HG03103 (cell line): ENCODE data around the gene DIO3.
"Not testable (repeated sequence)": the region's sequence is repeated elsewhere in the genome, so short reads cannot be mapped to it uniquely, and the experiment has no call there.

Source experiments
- ATAC-seq: cut with Tn5 transposase; IDR thresholded peaks from one replicate; pipeline ENCODE4 v1.9.1; 2021; ENCODE audit warnings: low read depth; ENCODE audit not compliant: unreplicated experiment

Gene DIO3

DNA sequence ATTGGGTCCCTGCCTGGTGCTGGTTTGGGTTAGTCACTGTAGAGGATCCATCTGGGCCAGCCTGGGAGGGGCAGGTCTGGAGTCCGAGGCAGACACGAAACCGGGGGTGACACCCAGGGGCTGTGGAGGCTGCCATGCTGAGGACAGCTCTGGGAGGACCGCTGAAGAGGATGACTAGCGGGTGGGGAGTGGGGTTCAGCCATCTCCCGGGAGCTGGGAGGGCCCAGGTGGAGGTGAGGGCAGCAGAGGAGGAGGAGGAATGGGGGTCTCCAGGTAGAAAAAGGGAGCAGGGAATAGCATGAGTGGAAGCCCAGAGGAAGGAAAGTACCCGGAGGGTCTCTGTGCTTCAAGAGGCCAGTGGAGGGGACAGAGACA lies 4.0 kb upstream of the DIO3 start:
- no peak for ATAC-seq

DNA sequence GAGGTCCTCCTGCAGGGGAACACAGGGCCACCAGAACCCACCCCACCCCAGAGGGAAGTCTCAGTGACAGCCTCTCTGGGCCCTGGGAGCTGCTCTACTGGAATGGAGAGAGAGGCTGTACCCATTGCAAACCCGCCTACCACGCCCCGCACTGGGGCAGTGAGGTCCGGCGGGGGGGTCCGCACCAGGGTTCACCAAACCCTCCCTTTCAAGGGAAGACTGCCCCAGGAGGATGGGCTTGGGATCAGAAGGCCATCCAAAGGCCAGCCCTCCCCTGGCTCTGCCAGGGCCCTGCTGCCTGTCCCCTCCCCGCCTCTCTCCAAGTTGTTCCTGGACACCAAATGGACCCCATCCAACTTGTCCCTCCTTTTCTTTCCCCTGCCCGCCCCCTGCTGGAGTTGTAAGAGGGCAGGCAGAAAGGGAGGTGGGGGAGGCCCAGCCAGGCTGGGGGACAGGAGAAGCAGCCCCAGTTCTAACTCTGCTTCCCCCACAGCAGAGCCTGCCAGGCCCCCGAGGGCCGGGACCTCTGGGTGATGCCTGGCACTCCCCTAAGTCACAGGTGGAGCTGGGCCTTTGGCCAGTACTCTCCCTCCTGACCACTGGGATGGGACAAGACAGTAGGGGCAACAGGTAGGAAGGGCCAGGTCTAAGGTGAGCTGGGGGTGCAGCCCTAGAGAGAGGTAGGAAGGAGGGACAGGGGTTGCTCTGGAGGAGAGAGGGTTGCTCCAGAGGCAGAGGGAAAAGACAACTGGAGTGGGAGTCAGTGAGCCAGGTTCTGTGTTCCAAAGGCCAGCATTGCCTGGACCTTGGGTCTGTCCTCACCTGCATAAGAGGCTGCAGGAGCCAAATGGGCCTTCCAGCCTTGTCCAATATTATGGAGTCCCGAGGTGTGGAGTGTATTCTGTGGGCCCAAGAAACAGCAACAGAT lies 3.2 kb upstream of the DIO3 start:
- no peak for ATAC-seq

DNA sequence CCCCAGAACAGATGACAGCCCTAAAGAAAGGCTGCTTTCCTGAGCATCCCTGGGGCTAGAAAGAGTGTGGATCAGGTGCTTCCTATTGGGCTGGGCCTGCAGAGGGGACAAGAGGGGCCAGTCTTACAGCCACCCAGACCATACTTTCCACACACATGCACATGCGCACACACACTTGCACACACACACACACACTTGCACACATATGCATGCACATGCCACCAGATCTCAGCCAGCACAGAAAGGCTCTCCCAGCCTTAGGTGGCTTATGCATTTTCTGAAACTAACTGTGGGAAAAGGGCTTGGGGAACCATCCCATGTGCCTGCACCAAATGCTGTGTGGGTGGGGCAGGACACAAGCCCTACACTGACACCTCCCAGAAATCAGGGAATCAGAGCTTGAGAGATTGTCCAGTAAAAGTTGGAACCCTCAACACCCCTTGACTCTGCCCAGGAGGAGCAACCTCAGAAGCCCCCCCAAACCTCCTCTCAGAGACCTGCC lies 2.5 kb upstream of the DIO3 start:
- no peak for ATAC-seq

DNA sequence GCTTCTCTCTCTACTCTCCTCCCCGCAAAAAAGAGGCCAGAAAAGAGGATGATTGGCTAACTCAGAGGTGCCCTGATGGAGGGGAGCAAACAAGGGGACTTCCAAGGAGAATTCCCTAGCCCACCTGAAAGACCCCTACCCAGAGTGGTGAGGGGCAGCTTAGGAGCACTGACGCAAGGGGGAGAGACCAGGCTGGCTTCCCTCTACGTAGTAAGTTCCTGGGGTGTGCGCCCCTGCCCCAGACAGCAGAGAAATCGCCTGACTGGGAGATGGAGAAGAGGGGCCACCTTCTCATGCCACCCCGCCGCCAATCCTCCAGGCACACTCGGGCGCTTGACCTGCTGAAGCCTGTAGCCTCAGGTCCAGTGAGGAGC lies 2.1 kb upstream of the DIO3 start:
- no peak for ATAC-seq

DNA sequence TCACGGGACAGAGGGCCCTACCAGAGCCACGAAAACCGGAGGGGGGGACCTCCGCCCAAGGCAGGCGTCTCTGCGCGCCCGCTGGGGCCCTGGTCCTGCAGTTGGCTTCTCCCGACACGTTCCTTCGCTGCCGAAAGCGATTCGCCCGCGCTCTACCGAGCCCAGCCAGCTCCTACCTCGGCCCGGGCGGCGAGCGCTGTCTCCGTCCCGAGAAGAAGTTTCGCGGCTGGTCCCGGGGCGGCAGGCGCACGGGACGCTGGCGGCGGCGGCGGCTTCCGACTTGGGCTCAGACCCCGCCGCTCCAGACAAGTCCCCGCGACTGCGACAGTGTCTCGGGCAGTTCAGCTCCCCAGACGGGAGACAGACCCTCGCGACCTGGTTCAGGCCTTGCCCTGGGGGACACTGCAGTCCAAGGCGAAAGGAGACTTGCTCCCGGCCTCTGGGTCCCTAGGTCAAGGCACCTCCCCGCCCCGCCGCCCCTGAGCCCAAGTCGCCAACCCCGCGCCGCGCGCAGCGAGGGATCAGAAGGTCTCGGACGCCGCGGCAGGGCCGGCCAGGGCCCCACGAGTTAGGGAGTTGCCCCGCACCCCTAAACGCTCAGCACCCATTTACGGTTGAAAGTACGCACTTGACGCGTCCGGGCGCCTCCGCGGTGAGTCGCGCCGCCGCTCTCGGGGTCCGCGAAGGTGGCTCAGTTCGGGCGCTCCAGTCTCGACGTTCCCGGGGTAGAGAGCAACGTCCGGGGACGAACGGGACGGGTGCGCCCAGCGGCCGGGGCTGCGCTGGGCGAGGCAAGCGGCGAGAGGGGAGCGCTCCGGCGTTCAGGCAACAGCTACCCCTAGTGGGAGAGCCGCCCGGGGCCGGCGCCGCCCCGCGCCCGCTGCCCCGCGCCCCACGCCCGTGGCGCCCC lies 1.4 kb upstream of the DIO3 start:
- ATAC-seq: no peak

DNA sequence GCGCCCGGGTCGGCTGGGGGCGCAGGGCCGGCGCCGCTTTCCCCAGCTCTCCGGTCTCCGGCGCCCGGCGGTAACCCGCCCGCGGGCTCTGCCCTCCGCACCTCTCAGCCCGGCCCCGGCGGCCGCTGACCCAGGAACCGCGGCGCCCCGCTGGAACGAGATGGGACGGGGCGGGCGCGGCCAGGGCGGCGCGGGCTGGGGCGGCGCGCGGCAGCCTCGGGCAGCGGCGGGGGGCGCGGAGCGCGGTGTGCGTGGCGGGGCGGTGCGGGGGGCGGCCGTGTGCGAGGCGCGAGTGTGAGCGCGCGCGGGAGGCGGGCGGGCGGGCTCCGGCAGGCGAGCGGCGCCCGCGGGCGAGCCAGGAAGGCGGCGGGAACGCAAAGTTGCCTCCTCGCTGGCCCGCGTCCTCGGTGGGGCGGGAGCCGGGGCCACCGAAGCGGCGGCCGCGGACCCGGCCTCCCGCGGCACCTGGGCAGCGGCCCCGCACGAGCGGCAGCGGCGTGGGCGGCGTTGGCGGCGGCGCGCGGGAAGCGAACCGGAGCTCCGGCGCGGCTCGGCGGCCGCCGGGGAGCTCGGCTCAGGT lies 671 bp upstream of the DIO3 start:
- ATAC-seq: no peak

DNA sequence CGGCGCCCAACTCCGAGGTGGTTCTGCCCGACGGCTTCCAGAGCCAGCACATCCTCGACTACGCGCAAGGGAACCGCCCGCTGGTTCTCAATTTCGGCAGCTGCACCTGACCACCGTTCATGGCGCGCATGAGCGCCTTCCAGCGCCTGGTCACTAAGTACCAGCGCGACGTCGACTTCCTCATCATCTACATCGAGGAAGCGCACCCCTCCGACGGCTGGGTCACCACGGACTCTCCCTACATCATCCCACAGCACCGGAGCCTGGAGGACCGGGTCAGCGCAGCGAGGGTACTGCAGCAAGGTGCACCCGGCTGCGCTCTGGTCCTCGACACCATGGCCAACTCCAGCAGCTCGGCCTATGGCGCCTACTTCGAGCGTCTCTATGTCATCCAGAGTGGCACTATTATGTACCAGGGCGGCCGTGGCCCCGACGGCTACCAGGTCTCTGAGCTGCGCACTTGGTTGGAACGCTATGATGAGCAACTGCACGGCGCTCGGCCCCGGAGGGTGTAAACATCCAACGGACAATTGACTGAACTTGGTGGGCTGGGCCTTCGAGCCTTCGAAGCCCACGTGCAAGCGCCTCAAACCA lies 699 bp downstream of the DIO3 start:
- no peak for ATAC-seq

DNA sequence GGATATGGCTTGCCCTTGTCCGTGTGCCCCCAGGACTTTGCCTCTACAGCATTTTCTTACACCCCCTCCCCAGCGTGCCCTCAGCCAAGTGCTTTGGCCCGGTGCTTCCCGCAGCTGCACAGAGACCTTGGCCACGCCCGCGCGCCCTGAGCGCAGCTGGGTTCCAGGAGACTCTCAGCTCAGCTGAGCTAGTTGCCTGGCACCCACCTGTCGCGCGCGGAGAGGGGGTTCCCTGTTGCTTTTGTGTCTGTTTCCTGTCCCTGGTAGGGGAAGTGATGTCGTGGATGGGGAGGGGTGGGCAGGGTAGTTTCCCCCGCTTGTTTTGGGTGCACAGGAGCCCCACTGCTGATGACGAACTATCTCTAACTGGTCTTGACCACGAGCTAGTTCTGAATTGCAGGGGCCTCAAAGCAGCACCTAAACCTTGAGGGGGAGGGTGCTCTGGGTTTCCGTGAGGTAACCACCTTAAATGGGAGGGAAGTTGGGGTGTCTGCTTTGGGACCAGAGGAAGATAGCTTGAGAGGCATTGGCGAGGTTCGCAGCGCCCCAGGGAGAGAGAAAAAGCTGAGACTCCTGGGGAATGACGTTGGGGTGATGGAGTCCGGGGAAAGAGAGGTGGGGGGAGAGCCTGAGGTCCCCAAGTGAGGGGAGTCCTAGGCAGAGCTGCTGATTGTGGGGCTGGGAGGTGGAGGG lies 1.5 kb downstream of the DIO3 start:
- ATAC-seq: no peak

DNA sequence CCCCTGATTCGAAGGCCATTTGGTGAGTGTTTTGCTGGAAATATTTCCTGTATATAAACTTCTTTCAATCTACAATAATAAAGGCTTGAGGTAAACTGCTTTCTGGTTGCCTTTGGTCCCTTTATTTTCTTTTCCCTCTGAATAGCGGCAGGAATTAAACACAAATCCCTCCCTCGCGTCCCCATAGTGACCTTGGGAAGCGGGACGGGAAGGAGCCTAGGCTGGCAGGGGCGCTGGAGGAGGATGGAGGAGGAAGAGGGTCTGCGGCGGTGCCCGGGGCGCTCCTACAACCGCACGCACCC lies 2.0 kb downstream of the DIO3 start:
- no peak for ATAC-seq

DNA sequence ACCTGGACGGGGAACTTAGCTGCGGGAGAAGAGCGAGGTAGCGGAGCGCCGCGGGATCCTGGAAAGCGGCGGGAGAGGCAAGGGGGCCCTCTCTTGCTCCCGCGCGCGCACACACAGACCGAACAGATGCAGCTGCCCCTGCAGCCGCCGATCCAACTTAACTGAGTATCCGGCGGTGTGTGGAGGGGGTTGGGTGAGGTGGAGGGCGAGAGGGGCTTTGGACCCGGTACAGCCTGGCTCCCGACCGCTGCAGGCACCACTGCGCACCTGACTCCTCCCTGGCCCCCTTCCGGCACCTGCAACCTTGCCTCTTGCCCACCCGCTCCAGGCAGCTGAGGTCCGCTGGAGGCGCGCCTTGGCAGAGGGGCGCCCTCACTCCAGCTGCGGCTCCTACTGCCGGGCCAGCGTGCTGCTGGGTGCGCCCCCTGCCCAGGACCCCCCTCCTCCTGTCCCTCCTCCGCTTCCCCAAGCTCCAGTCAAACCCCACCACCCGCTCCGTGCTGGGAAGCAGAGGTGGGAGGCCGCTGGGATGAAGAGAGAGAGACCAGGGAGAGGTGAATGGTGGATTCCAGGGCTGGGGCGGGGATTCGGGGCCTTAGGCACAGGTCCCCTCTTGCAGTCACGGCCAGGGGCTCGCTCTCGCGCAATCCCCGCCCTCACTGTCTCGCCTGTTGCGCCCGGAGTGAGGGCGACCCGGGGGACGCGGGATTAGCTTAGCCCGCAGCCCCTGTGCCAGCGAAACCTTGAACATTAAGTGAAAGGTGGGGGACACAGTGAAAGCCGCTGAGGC lies 2.6 kb downstream of the DIO3 start:
- no peak for ATAC-seq

DNA sequence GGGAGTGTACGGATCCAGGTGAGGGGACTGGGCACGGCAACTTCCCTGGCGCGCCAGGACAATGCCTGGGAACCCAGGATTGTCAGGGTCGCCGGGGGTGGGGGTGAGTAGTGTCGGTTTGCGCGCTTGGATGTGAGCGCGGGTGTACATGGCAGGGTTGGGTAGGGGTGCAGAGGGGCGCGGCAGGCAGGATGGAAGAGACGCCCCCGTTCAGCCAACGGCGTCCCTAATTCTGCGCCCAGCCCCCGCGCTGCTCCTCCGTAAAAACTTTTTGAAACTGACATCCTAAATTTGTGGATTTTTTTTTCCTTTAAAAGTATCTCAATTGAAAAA lies 3.1 kb downstream of the DIO3 start:
- no peak for ATAC-seq

DNA sequence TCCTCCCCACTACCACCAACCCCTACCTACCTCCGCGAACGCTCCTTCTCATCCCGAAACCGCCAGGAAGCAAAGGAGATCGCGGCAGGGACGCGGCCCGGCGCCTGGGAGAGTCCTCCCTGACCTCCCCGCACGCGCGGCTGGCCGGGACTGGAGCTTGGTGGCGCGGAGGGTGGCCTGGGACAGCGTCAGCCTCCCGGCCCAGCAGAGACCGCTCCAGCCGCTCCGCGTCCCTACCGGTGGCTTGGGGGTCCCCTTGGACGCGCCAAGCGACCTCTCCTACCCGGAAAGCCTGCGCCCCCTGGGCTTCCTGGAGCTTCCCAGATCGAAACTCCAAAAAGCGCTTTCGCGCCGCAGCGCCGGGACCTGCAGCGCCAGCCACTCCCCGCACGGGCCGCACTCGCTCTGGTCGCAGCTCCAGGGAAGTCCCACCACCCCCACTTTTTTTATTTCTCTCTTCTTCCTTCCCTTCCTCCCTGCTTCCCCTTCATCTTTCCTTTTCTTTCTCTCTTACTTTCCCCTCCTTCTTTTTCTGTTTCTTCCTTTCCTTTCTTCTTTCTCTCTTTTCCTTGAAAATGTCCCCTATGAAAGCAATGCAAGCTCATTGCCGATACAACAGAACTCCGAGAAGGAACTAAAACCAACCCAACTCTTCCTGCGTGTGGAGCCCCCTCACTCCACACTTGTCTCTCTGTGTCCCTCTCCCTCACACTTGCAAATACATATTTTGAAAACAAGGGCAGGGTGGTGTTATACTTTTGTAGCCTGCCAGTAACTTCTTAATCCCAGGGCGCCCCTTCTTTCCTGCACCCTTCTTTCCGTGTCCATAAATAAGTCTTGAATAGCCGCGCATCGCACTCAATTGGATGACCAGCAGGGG lies 3.8 kb downstream of the DIO3 start:
- no peak for ATAC-seq

DNA sequence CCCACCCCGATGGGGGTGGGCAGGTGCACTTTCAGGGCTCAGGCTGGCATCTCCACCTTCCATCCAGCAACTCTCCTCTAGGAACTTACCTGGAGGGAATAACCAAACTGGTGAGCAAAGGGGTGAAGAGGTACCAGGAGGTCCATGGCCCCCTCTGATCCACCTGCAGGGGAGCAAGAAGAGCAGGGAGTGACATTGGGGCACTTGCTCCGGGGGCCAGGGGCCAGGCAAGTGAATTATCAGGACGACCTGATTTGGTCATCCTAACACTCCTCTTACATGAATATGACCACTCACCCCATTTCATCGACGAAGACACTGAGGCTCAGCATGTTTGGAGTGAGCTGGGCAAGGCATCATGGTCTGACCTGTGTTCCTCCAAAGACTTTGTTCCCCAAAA lies 6.0 kb downstream of the DIO3 start:
- ATAC-seq: no peak

DNA sequence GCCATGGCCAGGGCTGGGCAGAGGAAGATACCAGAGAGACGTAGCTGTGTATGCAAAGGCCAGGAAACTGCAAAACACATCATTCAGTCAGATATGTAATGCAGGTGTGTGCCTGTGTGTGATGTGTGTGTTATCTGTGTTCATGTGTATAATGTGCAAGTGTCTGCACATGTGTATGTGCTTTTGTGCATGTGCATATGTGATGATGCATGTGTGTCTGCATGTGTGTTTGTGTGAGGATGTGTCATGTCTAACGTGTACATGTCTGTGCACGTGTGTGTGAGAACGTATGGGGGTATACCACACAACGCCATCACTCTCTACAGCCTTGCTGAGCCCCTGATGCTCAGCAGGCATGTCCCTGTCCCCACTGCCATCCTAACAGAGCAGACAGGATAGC lies 9.7 kb downstream of the DIO3 start:
- ATAC-seq: no peak

DNA sequence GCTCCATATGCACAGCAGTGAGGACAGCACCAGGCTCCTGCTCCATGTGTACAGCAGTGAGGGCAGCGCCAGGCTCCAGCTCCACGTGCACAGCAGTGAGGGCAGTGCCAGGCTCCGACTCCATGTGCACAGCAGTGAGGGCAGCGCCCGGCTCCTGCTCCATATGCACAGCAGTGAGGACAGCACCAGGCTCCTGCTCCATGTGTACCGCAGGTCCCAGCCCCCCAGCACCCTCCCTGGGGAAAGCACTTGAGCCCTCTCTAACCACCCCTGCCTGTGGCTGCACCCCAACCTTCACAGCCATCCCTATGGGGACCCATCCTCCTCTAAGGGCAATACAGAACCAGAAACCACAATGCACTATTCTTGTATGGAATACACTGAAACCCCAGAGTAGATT lies 11.2 kb downstream of the DIO3 start:
- ATAC-seq: not testable (repeated sequence)

DNA sequence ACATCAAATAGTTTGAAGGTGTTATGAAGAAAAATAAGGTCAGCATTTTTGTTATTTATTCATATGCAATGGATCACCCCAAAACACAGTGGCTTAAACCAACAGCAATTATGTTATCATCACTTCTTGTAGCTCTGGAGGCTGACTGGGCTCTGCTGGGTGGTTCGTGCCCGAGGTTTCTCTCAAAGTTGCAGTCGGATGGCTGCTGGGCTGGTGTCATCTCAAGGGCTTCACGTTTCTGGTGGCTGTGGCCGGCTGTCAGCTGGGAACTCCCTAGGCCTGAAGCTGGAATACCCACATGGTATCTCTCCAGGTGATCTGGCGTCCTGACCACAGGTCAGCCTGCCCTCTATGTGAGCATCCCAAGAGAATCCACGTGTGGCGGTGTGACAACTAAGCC lies 12.0 kb downstream of the DIO3 start:
- no peak for ATAC-seq

DNA sequence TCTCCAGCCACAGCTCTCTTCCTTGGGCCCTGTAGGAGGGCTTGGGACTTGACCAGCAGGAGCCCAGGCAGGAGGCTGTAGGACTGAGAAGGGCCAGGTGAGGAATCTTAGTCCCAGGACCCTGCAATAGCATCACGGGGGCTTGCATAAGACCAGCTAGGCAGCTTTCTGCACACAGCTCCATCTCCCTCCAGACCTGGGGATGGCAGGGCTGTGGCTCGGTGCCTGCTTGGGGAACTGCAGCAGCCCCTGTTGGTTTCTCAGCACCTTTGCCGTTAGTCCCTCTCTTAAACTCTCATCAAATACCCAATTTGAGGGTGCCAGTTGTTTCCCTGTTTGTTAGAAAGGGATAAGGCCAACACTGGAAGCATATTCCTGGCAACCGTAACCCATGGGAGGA lies 14.3 kb downstream of the DIO3 start:
- ATAC-seq: no peak

DNA sequence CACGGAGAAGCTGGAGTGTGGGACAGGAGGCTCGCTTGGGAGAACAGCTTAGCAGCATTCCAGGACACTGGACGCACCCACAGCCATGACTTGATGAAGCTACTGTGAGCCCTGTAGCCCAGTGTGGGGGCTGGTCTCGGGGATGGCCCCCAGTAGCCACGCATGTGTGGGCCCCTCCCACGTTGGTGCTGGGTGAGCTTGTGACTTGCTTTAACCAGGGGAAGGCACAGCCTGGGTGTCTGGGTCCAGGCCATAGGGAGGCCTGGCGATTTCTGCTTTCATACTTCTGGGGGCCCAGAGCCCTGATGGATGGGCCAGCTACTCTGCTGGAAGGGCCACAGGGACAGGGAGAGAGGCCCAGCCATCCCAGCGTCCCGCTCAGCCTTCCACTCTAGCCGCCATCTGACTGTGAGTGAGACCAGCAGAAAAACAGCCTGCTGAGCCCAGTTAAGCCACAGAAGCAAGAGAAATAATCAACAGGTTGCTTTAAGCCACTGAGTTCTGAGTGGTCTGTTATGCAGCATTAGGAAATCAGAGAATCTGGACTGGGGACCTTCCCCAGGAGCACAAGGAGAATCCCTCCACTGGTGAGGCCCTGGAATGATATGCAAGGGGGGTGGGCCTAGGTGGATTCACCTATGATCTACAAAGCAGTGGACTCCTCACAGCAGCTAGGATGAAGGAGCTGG lies 16.1 kb downstream of the DIO3 start:
- ATAC-seq: no peak
